NK-92 treated with Interleukin-12 subunit alpha and Interleukin-12 subunit beta, amount 100 ng/mL, for 24 hours (cell line): ENCODE measurements around the gene TANGO2.

ENCODE experiments used
- DNase-seq: peaks from one replicate; lab custom pipeline; 2025; lab: John Stamatoyannopoulos, UW

TANGO2 gene

GRCh38 chr22:20087319-20088262 lies 66.7 kb downstream of the TANGO2 start:
- DNase-seq: no peak

DNA sequence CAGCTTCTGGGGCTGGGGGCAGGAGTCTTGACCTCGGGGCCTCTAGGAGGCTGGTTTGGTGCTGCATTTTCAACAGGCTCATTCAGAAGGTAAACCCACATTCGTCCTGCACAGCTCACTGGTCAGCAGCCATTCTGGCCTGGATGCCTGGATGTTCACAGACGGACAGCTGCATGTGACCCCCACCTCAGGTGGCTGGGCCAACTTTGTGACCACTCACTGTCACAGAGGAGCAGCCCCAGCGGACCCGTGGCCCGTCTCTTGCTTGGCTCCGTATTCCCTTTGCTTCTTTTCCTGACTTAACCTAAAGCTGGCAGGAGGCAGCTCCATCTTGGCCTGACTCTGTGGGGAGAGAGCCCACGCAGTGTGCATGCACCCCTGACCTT lies 67.3 kb downstream of the TANGO2 start:
- no peak for DNase-seq

- DNase-seq: no peak
These were observed 68.5 kb downstream of the TANGO2 start for GRCh38 chr22:20089226-20089976.

DNA sequence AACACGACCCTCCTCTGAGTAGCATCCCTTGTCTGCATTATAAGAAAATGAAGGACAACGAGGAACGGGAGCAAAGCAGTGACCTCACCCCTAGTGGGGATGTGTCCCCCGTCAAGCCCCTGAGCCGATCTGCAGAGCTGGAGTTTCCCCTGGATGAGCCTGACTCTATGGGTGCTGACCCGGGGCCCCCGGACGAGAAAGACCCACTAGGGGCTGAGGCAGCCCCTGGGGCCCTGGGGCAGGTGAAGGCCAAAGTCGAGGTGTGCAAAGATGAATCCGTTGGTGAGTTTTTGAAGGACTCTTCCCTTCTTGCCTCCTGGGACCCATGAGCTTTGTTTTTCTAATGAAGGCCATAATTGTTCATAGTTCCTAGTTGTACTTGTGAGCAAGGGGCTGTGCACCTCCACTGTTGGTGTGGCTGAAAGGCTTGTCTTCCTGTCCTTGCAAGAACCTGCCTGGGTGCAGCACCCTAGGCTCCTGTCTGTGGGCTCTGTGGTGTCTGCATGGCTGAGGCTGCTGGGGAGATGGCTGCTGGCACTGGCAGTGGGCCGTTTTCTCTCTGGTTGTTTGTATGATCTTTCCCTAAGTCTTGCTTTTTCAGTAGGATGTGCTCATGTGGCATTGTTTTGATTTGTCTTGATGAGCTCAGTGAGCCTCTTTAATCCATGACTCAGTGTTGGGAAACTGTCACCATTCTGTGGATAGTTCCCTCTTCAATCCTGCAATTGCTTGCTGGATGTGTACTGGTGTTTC lies 69.2 kb downstream of the TANGO2 start:
- DNase-seq: no peak

GRCh38 chr22:20090730-20091240 lies 69.9 kb downstream of the TANGO2 start:
- DNase-seq: no peak

DNA sequence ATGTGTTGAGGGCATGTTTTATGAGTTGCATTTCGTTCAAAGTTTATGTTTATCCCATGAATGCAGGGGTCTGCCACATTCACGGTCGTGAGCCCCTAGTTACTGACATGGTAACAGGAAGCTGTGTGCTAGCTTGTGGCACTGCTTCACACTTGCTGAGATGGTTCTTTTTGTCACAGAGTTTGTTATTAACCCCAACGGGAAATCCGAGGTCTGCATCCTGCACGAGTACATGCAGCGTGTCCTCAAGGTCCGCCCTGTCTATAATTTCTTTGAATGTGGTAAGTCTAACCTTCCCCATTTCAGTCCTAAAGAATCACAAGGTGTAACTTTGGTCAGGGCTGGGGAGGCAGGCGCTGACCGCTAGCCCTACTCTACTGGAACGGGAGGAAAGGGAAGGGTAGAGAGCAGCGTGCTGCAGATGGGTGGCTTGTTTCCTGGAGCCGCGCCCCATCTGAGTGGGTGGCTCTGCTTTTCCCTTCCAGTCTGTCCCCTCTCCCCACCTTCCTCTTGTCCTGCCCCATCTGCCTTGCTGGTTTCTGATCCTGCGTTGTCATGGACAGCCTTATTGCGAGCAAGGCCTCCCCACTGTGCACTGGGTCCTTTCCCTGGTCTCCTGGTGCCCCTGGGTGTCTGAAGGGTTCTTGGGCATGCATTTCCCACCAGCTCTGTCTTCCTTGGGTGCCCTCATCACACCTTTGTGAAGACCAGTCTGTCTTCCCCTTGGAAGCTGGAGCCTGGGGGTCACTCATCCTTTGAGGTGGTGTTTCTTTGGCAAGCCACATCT lies 71.0 kb downstream of the TANGO2 start:
- DNase-seq: no peak

GRCh38 chr22:20092477-20092854 lies 71.6 kb downstream of the TANGO2 start:
- no peak for DNase-seq

DNA sequence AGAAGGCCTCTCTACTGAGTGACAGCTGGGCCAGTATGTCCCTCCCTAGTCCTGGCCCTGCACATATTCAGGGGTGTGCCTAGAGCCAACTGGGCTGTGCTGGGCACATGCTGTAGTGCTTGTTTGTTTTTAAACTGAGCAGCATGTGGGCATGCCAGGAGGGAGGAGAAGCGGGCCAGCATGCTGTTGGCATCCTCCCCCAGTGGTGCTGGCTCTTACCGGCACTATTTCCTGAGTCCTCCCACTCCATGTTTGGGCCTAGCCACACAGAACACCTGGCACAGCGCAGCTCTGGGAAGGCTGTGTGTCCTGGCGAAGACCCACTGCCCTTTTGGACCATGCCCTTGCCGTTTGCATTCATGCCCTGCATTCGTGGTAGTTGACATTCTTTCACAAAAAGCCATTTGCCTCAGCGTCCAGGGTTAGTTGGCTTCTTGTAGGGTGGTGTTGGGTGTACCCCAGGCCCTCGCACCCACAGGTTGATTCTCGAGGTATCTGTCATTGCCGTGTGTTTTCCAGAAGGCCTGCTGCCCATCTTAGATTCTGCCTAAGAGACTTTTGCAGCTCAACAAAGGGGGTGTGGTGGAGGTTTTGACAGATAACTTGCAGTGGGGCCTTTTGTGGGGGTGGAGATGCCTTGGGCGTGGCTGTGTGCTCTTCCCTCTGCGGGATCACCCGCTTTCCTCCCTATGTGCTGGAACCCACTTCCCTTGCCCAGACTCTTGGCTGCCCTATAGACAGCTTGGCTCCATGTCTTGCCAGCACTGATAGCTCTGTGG lies 72.7 kb downstream of the TANGO2 start:
- DNase-seq: no peak

GRCh38 chr22:20094197-20094807 lies 73.4 kb downstream of the TANGO2 start:
- no peak for DNase-seq

DNA sequence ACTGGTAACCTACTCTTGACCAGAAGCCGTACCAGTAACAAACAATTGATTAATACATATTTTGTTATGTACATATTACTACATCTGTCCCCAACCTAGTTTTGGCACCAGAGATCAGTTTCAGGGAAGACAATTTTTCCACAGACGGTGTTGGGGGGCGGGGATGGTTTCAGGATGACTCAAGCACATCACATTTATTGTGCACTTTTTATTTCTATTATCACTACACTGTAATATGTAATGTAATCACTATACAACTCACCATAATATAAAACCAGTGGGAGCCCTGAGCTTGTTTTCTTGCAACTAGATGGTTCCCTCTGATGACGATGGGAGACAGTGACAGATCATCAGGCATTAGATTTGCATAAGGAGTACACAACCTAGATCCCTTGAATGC lies 74.6 kb downstream of the TANGO2 start:
- no peak for DNase-seq

DNA sequence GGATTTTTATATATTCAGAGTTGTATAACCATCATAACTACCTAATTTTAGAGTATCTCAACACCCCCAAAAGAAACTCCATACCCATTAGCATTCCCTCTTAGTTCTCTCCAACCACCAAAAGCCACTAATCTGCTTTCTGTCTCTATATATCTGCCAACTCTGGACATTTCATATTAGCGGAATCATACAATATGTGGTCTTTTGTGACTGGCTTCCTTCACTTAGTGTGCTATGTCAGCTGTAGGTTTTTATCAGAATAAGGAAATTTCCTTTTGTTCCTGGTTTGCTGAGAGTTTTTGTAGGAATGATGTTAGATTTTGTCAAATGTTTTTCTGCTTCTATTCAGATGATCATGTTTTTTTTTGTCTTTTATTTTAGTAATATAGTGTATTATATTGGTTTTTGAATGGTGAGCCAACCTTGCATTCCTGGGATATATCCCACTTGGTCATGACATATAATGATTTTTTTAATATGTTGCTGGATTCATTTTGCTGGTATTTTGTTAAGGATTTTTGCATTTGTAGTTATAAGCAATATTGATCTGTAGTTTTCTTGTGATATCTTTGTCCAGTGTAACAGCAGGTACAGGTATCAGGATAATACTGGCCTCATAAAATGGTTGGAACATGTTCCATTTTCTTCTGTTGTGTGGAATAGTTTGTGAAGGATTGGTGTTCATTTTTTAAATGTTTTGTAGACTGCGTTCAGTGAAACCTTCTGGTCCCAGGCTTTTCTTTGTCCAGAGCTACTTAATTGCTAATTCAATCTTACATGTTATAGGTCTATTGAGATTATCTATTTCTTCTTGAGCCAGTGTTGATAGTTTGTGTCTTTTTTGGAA lies 75.9 kb downstream of the TANGO2 start:
- no peak for DNase-seq

GRCh38 chr22:20099099-20099711 lies 78.3 kb downstream of the TANGO2 start:
- DNase-seq: no peak

DNA sequence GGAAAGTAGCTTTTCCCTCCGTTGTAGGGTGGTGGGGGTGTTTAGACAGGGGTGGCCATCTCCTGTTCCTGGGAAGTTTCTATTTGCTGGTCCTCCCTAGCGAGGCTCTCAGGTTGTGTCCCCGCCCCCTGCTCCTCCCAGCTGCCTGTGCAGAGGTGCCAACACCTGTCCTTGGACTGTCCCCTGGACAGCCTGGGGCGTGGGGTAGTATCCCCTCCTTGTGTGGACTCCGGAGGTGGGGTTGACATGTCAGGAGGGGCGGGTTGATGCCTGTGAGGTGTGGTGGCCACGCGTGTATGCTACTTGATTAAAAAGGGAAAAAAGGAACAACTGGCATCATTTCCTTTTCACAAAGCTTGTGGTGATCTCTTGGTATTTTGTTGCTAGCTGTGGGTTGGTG lies 80.7 kb downstream of the TANGO2 start:
- DNase-seq: no peak

DNA sequence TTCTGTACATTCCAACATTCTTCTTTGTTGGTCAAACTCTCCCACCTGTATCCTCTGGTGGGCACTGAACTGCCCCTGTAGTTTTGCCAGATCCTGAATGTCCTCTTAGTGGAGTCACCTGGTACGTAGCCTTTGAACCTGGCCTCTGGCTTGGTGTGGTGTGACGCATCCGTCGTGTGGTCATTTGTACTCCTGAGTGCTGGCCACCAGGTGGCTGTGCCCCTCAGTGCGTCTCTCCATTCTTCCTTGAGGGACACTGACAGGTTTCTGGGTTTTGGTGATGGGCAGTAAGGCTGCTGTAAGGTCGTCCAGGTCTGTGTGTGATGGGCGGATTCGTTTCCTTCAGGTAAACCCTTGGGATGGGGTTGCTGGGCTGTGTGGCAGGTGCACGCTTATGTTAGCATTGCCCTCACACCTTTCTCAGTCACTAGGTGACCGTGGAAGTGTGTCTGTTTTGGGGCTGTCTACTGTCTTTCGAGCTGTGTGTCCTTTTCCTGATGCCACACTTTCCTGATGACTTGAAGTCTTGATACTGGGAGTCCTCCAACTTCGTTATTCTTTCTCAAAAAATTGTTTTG lies 81.4 kb downstream of the TANGO2 start:
- no peak for DNase-seq

- no peak for DNase-seq
These were observed 84.7 kb downstream of the TANGO2 start for GRCh38 chr22:20105456-20106204.

- DNase-seq: no peak
These were observed 85.4 kb downstream of the TANGO2 start for GRCh38 chr22:20106205-20106848.

GRCh38 chr22:20106849-20107237 lies 85.9 kb downstream of the TANGO2 start:
- DNase-seq: no peak
